Measurements from ENCODE around the gene OR5B12.
"Not testable (repeated sequence)": the region's sequence is repeated elsewhere in the genome, so short reads cannot be mapped to it uniquely, and the experiment has no call there.

OR5B12 gene

GRCh38 chr11:58442136-58442535, at the start of gene OR5B12:
Gene OR5B12, minus strand, starts transcription at chr11:58442236. Its CDS starts 2,085 bp downstream, at chr11:58440151.
- DNase-seq: no peak

GRCh38 chr11:58490827-58491226, 48.8 kb upstream of the OR5B12 start:
- DNase-seq: no peak

- DNase-seq: no peak
These were observed 45.1 kb upstream of the OR5B12 start for GRCh38 chr11:58487170-58487569.

GRCh38 chr11:58485961-58486360, 43.9 kb upstream of the OR5B12 start:
- no peak for DNase-seq

- no peak for DNase-seq
These were observed 29.9 kb upstream of the OR5B12 start for GRCh38 chr11:58471892-58472291.

GRCh38 chr11:58466293-58466692, 24.3 kb upstream of the OR5B12 start:
- DNase-seq: no peak

GRCh38 chr11:58465690-58466089, 23.7 kb upstream of the OR5B12 start:
- DNase-seq: no peak

- no peak for DNase-seq
These were observed 9.5 kb upstream of the OR5B12 start for GRCh38 chr11:58451585-58451984.

- DNase-seq: no peak
These were observed 4.3 kb upstream of the OR5B12 start for GRCh38 chr11:58446294-58446693.

- DNase-seq: no peak
These were observed 2.3 kb upstream of the OR5B12 start for GRCh38 chr11:58444300-58444699.

GRCh38 chr11:58438486-58438885, 3.5 kb downstream of the OR5B12 start:
- no peak for DNase-seq

- no peak for DNase-seq
These were observed 7.8 kb downstream of the OR5B12 start for GRCh38 chr11:58434217-58434616.

- no peak for DNase-seq
These were observed 8.3 kb downstream of the OR5B12 start for GRCh38 chr11:58433638-58434203.

- no peak for DNase-seq
These were observed 12.8 kb downstream of the OR5B12 start for GRCh38 chr11:58429273-58429672.

GRCh38 chr11:58428021-58428420, 14.0 kb downstream of the OR5B12 start, which contains the start of gene OR5B2:
Gene OR5B2, minus strand, starts transcription at chr11:58428121. Its CDS starts 4,860 bp downstream, at chr11:58423261.
- no peak for DNase-seq

GRCh38 chr11:58406774-58407173, 35.3 kb downstream of the OR5B12 start, which contains the start of gene OR5B3:
Gene OR5B3, minus strand, starts transcription at chr11:58406874. Its CDS starts 3,465 bp downstream, at chr11:58403409.
- DNase-seq: no peak

GRCh38 chr11:58399622-58400021, 42.4 kb downstream of the OR5B12 start:
- DNase-seq: not testable (repeated sequence)

- DNase-seq: no peak
These were observed 46.5 kb downstream of the OR5B12 start for GRCh38 chr11:58395581-58395980.

GRCh38 chr11:58394195-58394594, 47.8 kb downstream of the OR5B12 start:
- DNase-seq: no peak

GRCh38 chr11:58392746-58393145, 49.3 kb downstream of the OR5B12 start:
- DNase-seq: no peak

- no peak for DNase-seq
These were observed 50.2 kb downstream of the OR5B12 start for GRCh38 chr11:58391879-58392278.

GRCh38 chr11:58390551-58391063, 51.4 kb downstream of the OR5B12 start:
- DNase-seq: no peak

Measured in NCI-H2171 (cell line).